GM19099 (cell line): ENCODE data around the gene TXNDC11.

Source experiments
- POLR2A ChIP-seq: IDR thresholded peaks from 3 replicates; pipeline ENCODE4 v1.6.1; 2011; ENCODE audit warnings: low read depth; ENCODE audit not compliant: insufficient read length; ENCODE audit errors: extremely low read depth

TXNDC11 gene

GRCh38 chr16:11689031-11689840, 53.4 kb downstream of the TXNDC11 start:
- no peak for TF ChIP-seq POLR2A

- no peak for TF ChIP-seq POLR2A
Observed at GRCh38 chr16:11688520-11688886, 54.2 kb downstream of the TXNDC11 start.

- no peak for TF ChIP-seq POLR2A
Observed at GRCh38 chr16:11687601-11688519, 54.8 kb downstream of the TXNDC11 start.

DNA sequence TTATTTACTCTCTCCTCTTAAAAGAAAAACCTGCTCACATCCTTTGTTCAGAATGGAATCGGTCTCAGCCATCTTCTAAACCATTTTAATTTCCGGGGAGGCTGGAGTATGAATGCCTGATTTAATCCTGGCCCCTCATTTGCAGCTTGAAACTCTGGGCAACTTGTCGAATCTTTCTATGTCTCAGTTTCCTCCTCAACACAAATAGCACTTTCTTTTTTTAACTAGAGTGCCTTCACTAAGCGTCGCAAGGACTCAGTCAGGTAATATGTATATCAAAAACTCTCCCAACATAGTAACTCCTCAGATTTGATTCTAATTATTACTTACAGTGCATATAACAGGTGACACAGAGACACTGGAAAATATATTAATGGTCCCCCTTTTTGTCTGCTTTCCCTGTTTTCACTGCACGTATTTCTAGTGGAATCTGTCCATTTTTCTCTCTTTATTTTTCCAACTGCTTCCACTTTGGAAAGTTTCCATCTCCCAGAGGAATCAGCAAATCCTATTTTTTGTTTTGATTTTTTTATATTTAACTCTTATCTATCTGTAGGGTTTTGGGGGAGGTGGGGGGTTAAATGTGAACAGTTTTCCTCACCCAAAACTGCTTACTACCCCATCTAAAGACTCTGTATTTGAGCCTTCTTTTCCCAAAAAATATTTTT, 55.8 kb downstream of the TXNDC11 start:
- no peak for TF ChIP-seq POLR2A

- TF ChIP-seq POLR2A = no peak
Observed at GRCh38 chr16:11685844-11686618, 56.6 kb downstream of the TXNDC11 start.

DNA sequence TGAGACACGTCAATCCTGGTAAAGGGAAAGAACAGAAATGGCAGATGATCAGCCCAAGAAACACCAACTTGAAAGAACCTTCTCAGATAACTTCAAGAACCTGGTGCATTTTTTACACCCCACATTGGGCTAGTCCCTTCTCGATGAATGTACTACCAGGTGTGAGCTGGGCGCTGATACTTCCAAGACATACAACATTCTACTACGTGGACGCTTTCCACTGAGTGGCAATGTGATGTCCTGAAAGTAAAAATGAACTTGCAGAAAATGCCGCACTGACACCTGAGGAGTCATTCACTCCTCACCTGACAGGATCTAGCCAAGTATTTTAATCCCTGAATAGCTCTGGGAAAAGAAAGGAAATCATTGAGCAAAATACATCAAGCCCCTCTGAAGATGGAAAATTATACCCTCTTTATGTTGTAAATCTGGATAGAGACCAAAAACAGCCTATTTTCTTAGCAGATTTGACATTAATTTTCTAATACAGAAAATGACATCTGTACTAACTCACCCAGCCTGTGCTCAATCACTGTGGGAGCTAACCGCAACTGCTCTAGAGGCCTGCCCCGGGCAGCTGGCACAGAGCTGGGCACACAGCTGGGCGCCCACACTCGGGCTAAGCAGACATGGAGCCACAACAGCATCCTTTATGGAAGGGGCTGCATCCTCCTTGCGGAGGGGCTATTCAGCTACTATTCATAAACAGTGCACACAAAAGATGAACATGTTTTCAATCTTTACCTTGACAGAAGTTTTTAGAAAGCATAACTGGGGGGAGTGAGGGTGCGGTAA, 58.2 kb downstream of the TXNDC11 start:
- TF ChIP-seq POLR2A = no peak

GRCh38 chr16:11683145-11683544, 59.5 kb downstream of the TXNDC11 start:
- TF ChIP-seq POLR2A = no peak

- TF ChIP-seq POLR2A = no peak
Observed at GRCh38 chr16:11682655-11683096, 60.0 kb downstream of the TXNDC11 start.

DNA sequence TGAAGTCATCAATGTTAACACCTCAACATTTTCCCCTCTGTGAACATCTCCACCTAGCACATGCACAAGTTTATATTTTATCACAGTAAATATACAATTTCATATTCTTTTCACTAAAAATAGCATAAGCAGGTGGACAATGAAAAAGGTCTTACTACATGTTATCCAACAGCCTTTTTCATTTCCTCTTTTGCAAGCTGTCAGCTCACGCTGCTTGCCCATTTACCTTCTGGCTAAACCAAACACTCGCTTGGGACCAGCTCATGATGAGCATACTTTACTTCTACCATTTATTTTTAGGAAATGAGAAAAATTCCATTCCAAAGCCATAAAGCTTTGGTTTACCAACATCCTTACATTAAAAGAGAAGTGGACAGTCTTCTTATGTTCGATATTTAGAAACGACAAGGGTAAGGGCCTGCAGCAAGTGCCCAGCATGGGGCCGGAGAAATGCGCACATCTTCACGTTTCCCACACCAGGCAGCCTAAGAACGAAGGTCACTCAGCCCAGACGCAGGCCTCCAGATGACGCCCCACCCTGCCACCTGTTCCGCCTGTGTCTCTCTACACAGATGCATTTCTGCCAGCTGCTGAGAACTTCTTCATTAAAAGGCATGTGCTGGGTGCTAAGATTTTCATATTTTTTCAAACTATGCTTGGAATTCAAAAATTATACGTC, 60.5 kb downstream of the TXNDC11 start:
- TF ChIP-seq POLR2A = no peak

GRCh38 chr16:11681556-11681955, 61.1 kb downstream of the TXNDC11 start:
- no peak for TF ChIP-seq POLR2A

DNA sequence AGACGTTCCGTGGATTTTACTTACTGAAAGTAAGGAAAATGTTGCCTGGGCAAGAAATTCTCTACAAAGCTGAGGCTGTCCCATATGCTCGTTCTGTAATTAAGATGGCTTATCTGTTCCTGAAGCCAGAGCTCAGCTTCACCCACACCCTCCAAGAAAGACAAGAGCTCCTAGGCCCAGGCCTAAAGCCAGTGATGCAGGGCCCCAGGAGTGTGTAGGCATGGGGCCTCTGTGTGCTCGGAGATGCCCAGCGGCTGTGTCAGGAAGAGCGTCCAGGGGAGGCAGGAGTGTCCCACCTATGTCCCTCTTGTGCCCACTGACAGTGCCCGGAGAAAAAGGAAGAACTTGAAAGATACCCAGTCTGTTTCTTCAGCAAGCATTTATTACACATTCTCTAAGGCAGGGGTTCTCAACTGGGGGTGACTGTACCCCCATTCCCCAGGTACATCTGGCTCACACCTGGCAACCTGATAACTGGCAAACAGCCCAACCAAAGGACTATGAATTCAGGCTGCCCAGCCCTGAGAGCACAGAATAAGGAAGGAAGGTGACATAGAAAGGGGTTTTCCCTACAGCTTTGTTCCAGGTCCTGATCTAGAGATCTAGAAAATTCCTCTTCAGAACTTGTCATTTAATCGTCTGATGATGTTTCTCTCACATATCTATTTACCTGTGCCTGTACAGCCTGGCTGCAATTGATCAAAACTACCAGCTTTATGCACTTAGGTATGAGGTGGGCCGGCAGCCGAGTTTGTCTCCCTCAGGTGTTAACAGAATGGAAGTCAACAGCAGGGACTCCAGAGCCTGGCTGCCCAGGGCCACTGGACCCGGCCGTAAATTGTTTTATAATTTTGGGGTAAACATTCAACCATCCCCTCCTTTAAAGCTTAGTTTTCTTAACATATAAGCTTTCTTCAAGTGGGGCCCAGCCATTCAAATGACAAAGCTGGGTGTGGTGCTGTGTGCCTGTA, 62.4 kb downstream of the TXNDC11 start:
- TF ChIP-seq POLR2A = no peak

DNA sequence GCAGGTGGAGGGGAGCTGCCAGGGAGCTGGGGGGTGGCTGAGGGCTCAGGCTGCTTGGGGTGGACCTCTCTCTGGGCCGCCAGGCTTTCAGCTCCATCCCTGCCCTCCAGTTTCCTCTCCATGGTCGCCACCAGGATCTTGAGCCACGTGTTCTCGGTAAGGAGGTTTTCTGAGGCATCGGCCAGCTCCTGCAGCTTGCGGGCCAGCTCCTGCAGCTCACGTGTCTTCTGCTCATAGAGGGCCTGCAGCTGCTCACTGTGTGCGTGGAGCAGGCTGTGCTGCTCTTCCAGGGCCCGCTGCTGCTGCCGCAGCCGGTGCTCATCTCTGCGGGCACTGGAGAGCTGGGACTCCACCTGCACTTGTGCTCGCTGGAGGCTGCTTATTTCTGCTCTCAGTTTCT, 63.4 kb downstream of the TXNDC11 start:
- no peak for TF ChIP-seq POLR2A
